Measurements from ENCODE around the gene DALRD3.
A peak's percentile ranks its signal among the peaks of the same experiment; 100 is the strongest.

Gene DALRD3

DNA sequence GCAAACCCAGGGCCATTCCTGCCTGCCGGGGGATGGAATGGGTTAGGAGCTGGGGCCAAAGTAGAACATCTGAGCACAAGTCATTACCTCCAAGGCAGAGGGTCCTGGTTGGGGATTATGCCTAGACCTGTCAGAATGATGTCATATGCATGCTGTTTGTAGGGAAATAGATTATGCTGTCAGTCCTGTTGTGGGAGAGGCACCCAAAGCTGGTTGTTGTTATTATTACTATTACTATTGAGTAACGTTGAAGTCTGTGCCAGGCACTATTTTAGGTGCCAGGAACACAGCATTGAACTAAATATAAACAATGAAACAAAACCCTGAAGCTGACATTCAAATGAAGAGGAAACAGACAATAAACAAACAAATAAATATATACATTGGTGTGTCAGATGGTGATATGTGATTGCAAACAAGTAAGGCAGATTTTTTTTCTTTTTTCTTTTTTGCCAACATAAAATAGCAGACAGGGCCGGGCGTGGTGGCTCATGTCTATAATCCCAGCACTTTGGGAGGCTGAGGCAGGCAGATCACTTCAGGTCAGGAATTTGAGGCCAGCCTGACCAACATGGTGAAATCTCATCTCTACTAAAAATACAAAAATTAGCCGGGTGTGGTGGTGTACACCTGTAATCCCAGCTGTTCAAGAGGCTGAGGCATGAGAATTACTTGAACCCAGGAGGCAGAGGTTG lies 26.4 kb downstream of the DALRD3 start:
- DNase-seq (ENCODE audit: low read depth): no peak
- H3K4me3 ChIP-seq (ENCODE audit: low read depth, low read length): no peak overlapping the region
- no peak for TF ChIP-seq POLR2A (IDR thresholded peaks at IDR 0.05; ENCODE audit: extremely low read depth, insufficient read length)
- no peak for TF ChIP-seq MYC (IDR thresholded peaks at IDR 0.05; ENCODE audit: low read depth, low read length)
- TF ChIP-seq, protein P1, sequence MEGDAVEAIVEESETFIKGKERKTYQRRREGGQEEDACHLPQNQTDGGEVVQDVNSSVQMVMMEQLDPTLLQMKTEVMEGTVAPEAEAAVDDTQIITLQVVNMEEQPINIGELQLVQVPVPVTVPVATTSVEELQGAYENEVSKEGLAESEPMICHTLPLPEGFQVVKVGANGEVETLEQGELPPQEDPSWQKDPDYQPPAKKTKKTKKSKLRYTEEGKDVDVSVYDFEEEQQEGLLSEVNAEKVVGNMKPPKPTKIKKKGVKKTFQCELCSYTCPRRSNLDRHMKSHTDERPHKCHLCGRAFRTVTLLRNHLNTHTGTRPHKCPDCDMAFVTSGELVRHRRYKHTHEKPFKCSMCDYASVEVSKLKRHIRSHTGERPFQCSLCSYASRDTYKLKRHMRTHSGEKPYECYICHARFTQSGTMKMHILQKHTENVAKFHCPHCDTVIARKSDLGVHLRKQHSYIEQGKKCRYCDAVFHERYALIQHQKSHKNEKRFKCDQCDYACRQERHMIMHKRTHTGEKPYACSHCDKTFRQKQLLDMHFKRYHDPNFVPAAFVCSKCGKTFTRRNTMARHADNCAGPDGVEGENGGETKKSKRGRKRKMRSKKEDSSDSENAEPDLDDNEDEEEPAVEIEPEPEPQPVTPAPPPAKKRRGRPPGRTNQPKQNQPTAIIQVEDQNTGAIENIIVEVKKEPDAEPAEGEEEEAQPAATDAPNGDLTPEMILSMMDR (IDR thresholded peaks at IDR 0.05; ENCODE audit: low read depth, low read length): no peak
- TF ChIP-seq, protein P2, sequence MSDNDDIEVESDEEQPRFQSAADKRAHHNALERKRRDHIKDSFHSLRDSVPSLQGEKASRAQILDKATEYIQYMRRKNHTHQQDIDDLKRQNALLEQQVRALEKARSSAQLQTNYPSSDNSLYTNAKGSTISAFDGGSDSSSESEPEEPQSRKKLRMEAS (IDR thresholded peaks at IDR 0.05; ENCODE audit: low read depth, low read length): no peak

- TF ChIP-seq, protein P2 (IDR thresholded peaks at IDR 0.05; ENCODE audit: low read depth, low read length): no peak
- TF ChIP-seq, protein P1 (IDR thresholded peaks at IDR 0.05; ENCODE audit: low read depth, low read length): no peak
- TF ChIP-seq MYC (IDR thresholded peaks at IDR 0.05; ENCODE audit: low read depth, low read length) (no peak), POLR2A (IDR thresholded peaks at IDR 0.05; ENCODE audit: extremely low read depth, insufficient read length) (no peak)
- no peak for DNase-seq (ENCODE audit: low read depth)
- H3K4me3 ChIP-seq (ENCODE audit: low read depth, low read length): no peak overlapping the region
Measured at GRCh38 chr3:48990636-48991469, 27.5 kb downstream of the DALRD3 start.

- peak; percentile 85 for DNase-seq (ENCODE audit: low read depth)
- H3K4me3 ChIP-seq (ENCODE audit: low read depth, low read length): peak within 1 kb of the TSS; percentile 51
- TF ChIP-seq, protein P1 (IDR thresholded peaks at IDR 0.05; ENCODE audit: low read depth, low read length): no peak
- TF ChIP-seq POLR2A (IDR thresholded peaks at IDR 0.05; ENCODE audit: extremely low read depth, insufficient read length) (no peak), MYC (IDR thresholded peaks at IDR 0.05; ENCODE audit: low read depth, low read length) (no peak)
- TF ChIP-seq, protein P2 (IDR thresholded peaks at IDR 0.05; ENCODE audit: low read depth, low read length): no peak
Measured at GRCh38 chr3:48989796-48990635, 28.4 kb downstream of the DALRD3 start, which contains the start of gene P4HTM. P4HTM (plus strand) TSS chr3:48990241; CDS start chr3:48990257, 16 bp downstream.

DNA sequence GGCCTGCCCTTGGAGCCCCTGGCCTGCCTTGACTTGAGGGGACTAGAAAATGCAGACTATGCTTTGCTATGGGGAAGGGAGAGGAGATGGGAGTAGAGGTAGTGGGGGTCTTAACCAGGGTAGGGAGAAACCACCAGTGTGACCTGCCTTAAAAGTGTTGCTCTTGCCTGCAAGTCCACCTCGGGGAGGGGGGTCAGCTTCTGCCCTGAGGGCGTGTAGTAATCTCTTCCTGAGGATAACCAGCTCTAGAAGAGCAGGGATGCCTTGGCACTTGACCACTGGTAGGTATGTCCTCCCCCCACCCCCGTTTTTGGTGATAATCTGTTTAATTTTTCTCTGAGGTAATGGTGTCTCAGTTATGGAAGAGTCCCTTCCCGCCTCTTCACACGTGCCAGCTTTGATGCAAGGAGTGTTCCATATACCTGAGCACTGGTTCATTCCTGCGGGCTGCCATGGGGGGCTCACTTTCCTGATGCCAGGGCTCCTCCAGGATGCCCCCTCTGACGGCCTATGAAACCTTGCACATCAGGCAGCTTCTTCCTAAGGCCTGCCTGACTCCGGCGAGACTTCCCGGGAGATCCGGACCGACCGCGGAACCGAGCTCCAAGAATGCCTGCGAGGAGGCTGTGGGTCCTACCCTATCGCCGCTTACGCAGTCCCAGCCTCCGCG lies 29.1 kb downstream of the DALRD3 start:
- TF ChIP-seq MYC (IDR thresholded peaks at IDR 0.05; ENCODE audit: low read depth, low read length) (no peak), POLR2A (IDR thresholded peaks at IDR 0.05; ENCODE audit: extremely low read depth, insufficient read length) (no peak)
- TF ChIP-seq, protein P2 (IDR thresholded peaks at IDR 0.05; ENCODE audit: low read depth, low read length): no peak
- TF ChIP-seq, protein P1 (IDR thresholded peaks at IDR 0.05; ENCODE audit: low read depth, low read length): no peak
- DNase-seq (ENCODE audit: low read depth): peak; percentile 23
- peak overlapping the region; percentile 51 for H3K4me3 ChIP-seq (ENCODE audit: low read depth, low read length)

All from NB4 (cell line).